H1 (cell line): ENCODE measurements around the gene PTTG1IP. TPM values are rescaled to one million over a fixed set of nuclear protein-coding genes. Genes with fewer than 3 reads are reported as not detected.

ENCODE experiments used
- CTCF ChIA-PET: fragments of 300-600 bp; sonication (Branson Sonifier 250); formaldehyde crosslinking; loops from one replicate; lab custom pipeline; 2021; ENCODE audit not compliant: partially characterized antibody; lab: Charles Lee
- POLR2A ChIA-PET: fragments of 300-600 bp; sonication (Branson Sonifier 250); formaldehyde crosslinking; loops from one replicate; lab custom pipeline; 2021; ENCODE audit warnings: inconsistent platforms; ENCODE audit not compliant: partially characterized antibody; lab: Charles Lee
- DNase-seq, 2 experiments: peaks; one replicate each; pipeline versions ENCODE4 v3.0.0 to v3.0.0-alpha.2; 2010 to 2022; ENCODE audit warnings: low spot score in 2 of 2, low read depth in 1 of 2, mixed read lengths in 1 of 2
- FAIRE-seq: peaks from 2 replicates; lab custom pipeline; 2011; peaks lifted over from hg19 to GRCh38; lab: Jason Lieb, UNC
- H2AFZ ChIP-seq: 2 replicates; pipeline ENCODE4 v1.8.1; 2012; ENCODE audit warnings: low read length, inconsistent platforms
- H2AK5ac ChIP-seq: 2 replicates; pipeline ENCODE4 v1.6.1; 2013; ENCODE audit warnings: low read depth, low read length
- H2BK120ac ChIP-seq: replicated peaks from 2 replicates; pipeline ENCODE3; 2013; ENCODE audit warnings: low read depth, low read length, inconsistent platforms
- H2BK12ac ChIP-seq: 2 replicates; pipeline ENCODE4 v1.6.1; 2013; ENCODE audit warnings: low read depth, low read length
- H2BK15ac ChIP-seq: 2 replicates; pipeline ENCODE4 v1.6.1; 2013; ENCODE audit warnings: low read length
- H2BK20ac ChIP-seq: 2 replicates; pipeline ENCODE4 v1.6.1; 2013; ENCODE audit warnings: low read length
- H2BK5ac ChIP-seq: 2 replicates; pipeline ENCODE4 v1.6.1; 2013; ENCODE audit warnings: low read depth, low read length
- H3K14ac ChIP-seq: 2 replicates; pipeline ENCODE4 v1.6.1; 2013; ENCODE audit warnings: inconsistent platforms; ENCODE audit not compliant: insufficient read length
- H3K18ac ChIP-seq: 2 replicates; pipeline ENCODE4 v1.6.1; 2013; ENCODE audit warnings: low read length; ENCODE audit errors: extremely low read depth
- H3K23ac ChIP-seq: 2 replicates; pipeline ENCODE4 v1.6.1; 2013; ENCODE audit warnings: inconsistent platforms; ENCODE audit not compliant: insufficient read length
- H3K23me2 ChIP-seq: 2 replicates; pipeline ENCODE4 v1.6.1; 2013; ENCODE audit warnings: low read depth, low read length
- H3K27ac ChIP-seq: 2 replicates; pipeline ENCODE4 v1.6.1; 2011; ENCODE audit warnings: low read depth, low read length, inconsistent platforms
- H3K27me3 ChIP-seq, 4 experiments: replicated peaks in 1 of 4; 1 replicate in 1 of 4; 2 replicates in 3 of 4; pipeline versions ENCODE4 v1.6.1 to v1.8.1; 2011 to 2013; ENCODE audit warnings: low read length in 3 of 4, mild to moderate bottlenecking in 3 of 4, inconsistent platforms in 2 of 4, mixed read lengths in 2 of 4, moderate library complexity in 1 of 4; ENCODE audit not compliant: control insufficient read depth in 3 of 4, insufficient read depth in 3 of 4; ENCODE audit errors: extremely low read depth in 1 of 4
- H3K36me3 ChIP-seq, 4 experiments: 2 replicates each; pipeline versions ENCODE4 v1.6.1 to v1.8.1; 2011 to 2013; ENCODE audit warnings: mild to moderate bottlenecking in 4 of 4, low read length in 3 of 4, moderate library complexity in 2 of 4, control low read depth in 1 of 4, inconsistent platforms in 1 of 4; ENCODE audit not compliant: insufficient read depth in 4 of 4, control insufficient read depth in 2 of 4
- H3K4ac ChIP-seq: replicated peaks from 2 replicates; pipeline ENCODE3; 2013; ENCODE audit warnings: low read length, low read depth, mixed read lengths, inconsistent platforms; ENCODE audit not compliant: insufficient read length
- H3K4me1 ChIP-seq, 4 experiments: replicated peaks in 1 of 4; 1 replicate in 1 of 4; 2 replicates in 3 of 4; pipeline versions ENCODE4 v1.6.1 to v1.8.1; 2011 to 2013; ENCODE audit warnings: low read length in 3 of 4, inconsistent platforms in 2 of 4, mixed read lengths in 1 of 4; ENCODE audit not compliant: insufficient read depth in 4 of 4, control insufficient read depth in 3 of 4
- H3K4me2 ChIP-seq, 2 experiments: 2 replicates each; pipeline versions ENCODE4 v1.6.1 to v1.8.1; 2011 to 2013; ENCODE audit warnings: low read depth in 2 of 2, low read length in 2 of 2, control low read depth in 1 of 2, inconsistent platforms in 1 of 2, mild to moderate bottlenecking in 1 of 2; ENCODE audit not compliant: insufficient read depth in 1 of 2
- H3K4me3 ChIP-seq, 4 experiments: fragments of 200-600, 300-600 bp in 1 of 4; sonication (generic), shearing (Covaris generic), sonication (Bioruptor Twin) in 1 of 4; 2 replicates each; pipeline versions ENCODE4 v1.5.1 to v1.8.1; 2011 to 2016; ENCODE audit warnings: low read length in 4 of 4, low read depth in 3 of 4, control low read depth in 2 of 4, inconsistent platforms in 2 of 4, mild to moderate bottlenecking in 2 of 4, mixed read lengths in 1 of 4, moderate library complexity in 1 of 4; ENCODE audit not compliant: insufficient read depth in 2 of 4; ENCODE audit errors: extremely low read depth in 1 of 4
- H3K56ac ChIP-seq: replicated peaks from 2 replicates; pipeline ENCODE3; 2013; ENCODE audit warnings: low read depth, mild to moderate bottlenecking, mixed read lengths, low read length, inconsistent platforms; ENCODE audit not compliant: insufficient read length
- H3K79me1 ChIP-seq: 2 replicates; pipeline ENCODE4 v1.6.1; 2013; ENCODE audit warnings: low read depth, low read length, control low read depth
- H3K79me2 ChIP-seq, 2 experiments: 2 replicates each; pipeline versions ENCODE4 v1.6.1 to v1.8.1; 2012 to 2013; ENCODE audit warnings: low read length in 2 of 2, mild to moderate bottlenecking in 2 of 2, inconsistent platforms in 1 of 2; ENCODE audit not compliant: insufficient read depth in 2 of 2, control insufficient read depth in 1 of 2
- H3K9ac ChIP-seq, 4 experiments: replicated peaks in 1 of 4; 1 replicate in 1 of 4; 2 replicates in 3 of 4; pipeline versions ENCODE4 v1.6.1 to v1.8.1; 2011 to 2013; ENCODE audit warnings: low read depth in 3 of 4, low read length in 3 of 4, control low read depth in 2 of 4, mild to moderate bottlenecking in 2 of 4, moderate library complexity in 2 of 4, inconsistent platforms in 1 of 4; ENCODE audit errors: extremely low read depth in 1 of 4
- H3K9me3 ChIP-seq, 2 experiments: 2 replicates each; pipeline versions ENCODE4 v1.6.1 to v1.8.1; 2012 to 2013; ENCODE audit warnings: mild to moderate bottlenecking in 2 of 2, moderate library complexity in 2 of 2, control low read depth in 1 of 2, inconsistent platforms in 1 of 2, low read depth in 1 of 2, low read length in 1 of 2, mixed read lengths in 1 of 2; ENCODE audit not compliant: insufficient read depth in 2 of 2
- H4K20me1 ChIP-seq, 2 experiments: replicated peaks in 1 of 2; 2 replicates each; pipeline versions ENCODE3 to v1.8.1; 2011 to 2013; ENCODE audit warnings: inconsistent platforms in 2 of 2, low read length in 2 of 2, mild to moderate bottlenecking in 1 of 2; ENCODE audit not compliant: insufficient read depth in 2 of 2, control insufficient read depth in 1 of 2
- H4K5ac ChIP-seq: 2 replicates; pipeline ENCODE4 v1.6.1; 2013; ENCODE audit warnings: low read length, low read depth, mixed read lengths, inconsistent platforms; ENCODE audit not compliant: insufficient read length
- H4K8ac ChIP-seq: 2 replicates; pipeline ENCODE4 v1.8.0; 2013; ENCODE audit warnings: mild to moderate bottlenecking, moderate library complexity, low read length, inconsistent platforms; ENCODE audit not compliant: insufficient read depth; ENCODE audit errors: extremely low read depth
- H4K91ac ChIP-seq: replicated peaks from 2 replicates; pipeline ENCODE3; 2013; ENCODE audit warnings: low read length, mixed read lengths, inconsistent platforms; ENCODE audit not compliant: insufficient read length
- CBX5 ChIP-seq: fragments of 300-800, 300-1000 bp; sonication (generic); IDR thresholded peaks from 2 replicates; pipeline ENCODE4 v1.7.1; 2016; ENCODE audit warnings: antibody characterized with exemption, low read length, low read depth
- CHD2 ChIP-seq: IDR thresholded peaks from 2 replicates; pipeline ENCODE4 v1.6.1; 2012; ENCODE audit warnings: low read length, improper control_type of control experiment
- E2F6 ChIP-seq: IDR thresholded peaks from 2 replicates; pipeline ENCODE4 v1.6.1; 2012; ENCODE audit warnings: inconsistent platforms
- KDM1A ChIP-seq: fragments of 200-600, 300-600 bp; sonication (generic); IDR thresholded peaks from 2 replicates; pipeline ENCODE4 v1.7.1; 2016; ENCODE audit warnings: mild to moderate bottlenecking, low read length, borderline replicate concordance
- MAFK ChIP-seq: IDR thresholded peaks from 2 replicates; pipeline ENCODE4 v1.6.1; 2012; ENCODE audit warnings: low read depth, mild to moderate bottlenecking, improper control_type of control experiment, low read length
- MAX ChIP-seq: IDR thresholded peaks from 2 replicates; pipeline ENCODE4 v1.6.1; 2012; ENCODE audit warnings: inconsistent platforms
- PHF8 ChIP-seq: fragments of 200-600 bp; sonication (generic); conservative IDR thresholded peaks from 2 replicates; pipeline ENCODE4 v1.7.1; 2012; ENCODE audit warnings: low read depth, mild to moderate bottlenecking, inconsistent platforms, low read length, moderate library complexity
- RFX5 ChIP-seq: IDR thresholded peaks from 2 replicates; pipeline ENCODE4 v1.6.1; 2011; ENCODE audit warnings: low read depth, low read length, improper control_type of control experiment, borderline replicate concordance
- SIN3A ChIP-seq, 2 experiments: IDR thresholded peaks in 1 of 2; conservative IDR thresholded peaks in 1 of 2; 2 replicates each; pipeline ENCODE4 v1.6.1; 2011 to 2012; ENCODE audit warnings: low read length in 2 of 2, improper control_type of control experiment in 1 of 2, low read depth in 1 of 2, mild to moderate bottlenecking in 1 of 2
- SIRT6 ChIP-seq: IDR thresholded peaks from one replicate; pipeline ENCODE4 v1.7.1; 2012; ENCODE audit warnings: low read length, inconsistent platforms
- SUZ12 ChIP-seq: fragments of 200-600 bp; sonication (generic); IDR thresholded peaks from 2 replicates; pipeline ENCODE4 v1.6.1; 2012; ENCODE audit warnings: mild to moderate bottlenecking, inconsistent platforms, low read length, moderate library complexity, mixed read lengths
- WGBS, 2 experiments: shearing (Covaris generic) in 1 of 2; methylation state at CpG; one replicate each; pipeline versions ENCODE4 v1.1.6 to v1.1.7; 2013 to 2015; ENCODE audit warnings: low lambda C conversion rate in 2 of 2, mixed read lengths in 2 of 2, inconsistent platforms in 1 of 2, low coverage in 1 of 2, missing lambda C conversion rate in 1 of 2; ENCODE audit not compliant: insufficient replicate concordance in 2 of 2, insufficient coverage in 1 of 2, insufficient read length in 1 of 2; ENCODE audit errors: extremely low coverage in 1 of 2, missing lambda C conversion rate in 1 of 2; 5-methylcytosine and 5-hydroxymethylcytosine counted together
- polyA plus RNA-seq, 7 experiments: library from polyadenylated mRNA; depleted of rRNA in 3 of 7; stranded (reverse) in 5 of 7; unstranded in 2 of 7; fragments of >200 nt in 5 of 7; fragments of 200-250 nt in 2 of 7; gene quantifications; 1 replicate in 5 of 7; 2 replicates in 1 of 7; 4 replicates in 1 of 7; pipeline versions ENCODE4 v1.2.1 to v1.2.3, GENCODE V29; 2011 to 2013; ENCODE audit warnings: missing spikeins in 2 of 7, mixed read lengths in 2 of 7
- total RNA-seq: library from RNA; stranded (reverse); fragmentation: NEBNext Ultra II Directional; extraction: Animal tissue kit (Norgen Biotek cat#: 25700); gene quantifications from 2 replicates; pipeline ENCODE4 v1.2.1, GENCODE V29; 2021

PTTG1IP gene
- total and polyA plus RNA-seq, 2 of the 8 experiments (the other 6 are each of a cell fraction or from before 2014, with no cell fraction given), result 90.8 to 130 TPM

- H4K20me1 ChIP-seq, result peaks cover 11 to 30% of the 10 kb centered on the region in 2 experiments
- CTCF ChIA-PET, result interaction anchor here (0.7 to 1.3 kb wide), 8 partner anchors 10 to 114 kb away, joined by 3 to 6 read pairs (median 3); no protein-coding TSS in a partner anchor
- TF ChIP-seq CBX5 (no peak), SIRT6 (no peak), SUZ12 (no peak), E2F6 (no peak), KDM1A (no peak), PHF8 (no peak), SIN3A (conservative IDR thresholded peaks at IDR 0.05 in 1 of 2, IDR thresholded peaks at IDR 0.05 in 1 of 2; ENCODE audit: low read depth in 1 of 2, low read length in 2 of 2) (no peak), MAFK (no peak), MAX (no peak), CHD2 (no peak), RFX5 (no peak)
Observed at GRCh38 chr21:44813149-44813548, 60.3 kb downstream of the PTTG1IP start.

More at GRCh38 chr21:44813149-44813548, 60.3 kb downstream of the PTTG1IP start:
- Histone ChIP-seq H2BK12ac (no peak overlapping the region), H3K4me2 (no peak overlapping the region), H3K4ac (no peak overlapping the region), H3K23me2 (peaks cover 9% of the 10 kb centered on the region; the same call in 1 of the 2 replicates), H3K4me3 (no peak overlapping the region), H2BK15ac (no peak overlapping the region), H3K79me1 (peaks cover 20% of the 10 kb centered on the region), H2AFZ (no peak overlapping the region), H3K14ac (no peak overlapping the region), H4K8ac (no peak overlapping the region; the same call in 1 of the 2 replicates), H3K18ac (no peak overlapping the region), H2BK5ac (no peak overlapping the region), H2BK20ac (no peak overlapping the region), H3K23ac (no peak overlapping the region), H2AK5ac (no peak overlapping the region), H3K9ac (no peak overlapping the region), H3K36me3 (peaks cover 0 to 6% (median 4%) of the 10 kb centered on the region in 4 experiments; a peak in 6 of 8 replicates), H3K79me2 (peaks cover 10 to 63% of the 10 kb centered on the region in 2 experiments), H3K27ac (no peak overlapping the region), H3K9me3 (no peaks in the 10 kb centered on the region), H2BK120ac (no peak overlapping the region), H3K4me1 (peaks cover 0 to 15% (median 5%) of the 10 kb centered on the region in 4 experiments; a peak in 4 of 7 replicates), H4K91ac (no peak overlapping the region), H3K56ac (no peak overlapping the region), H3K27me3 (no peaks in the 10 kb centered on the region), H4K5ac (no peak overlapping the region)
- POLR2A ChIA-PET, result interaction anchor here (4.4 kb wide), 1 partner anchor 11 kb away, joined by 72 read pairs; the partner anchor contains the start of gene UBE2G2
- no peak for FAIRE-seq
- 89% methylated on average over 10 of the region's 10 CpGs; no CpG with 5 or more reads in 1 of the 2 experiments for WGBS, 2 experiments
- DNase-seq, result no peak
